ENCODE measurements around the gene XXYLT1. TPM values are rescaled to one million over a fixed set of nuclear protein-coding genes. Genes with fewer than 3 reads are reported as not detected.

XXYLT1 gene
- total and polyA plus RNA-seq, 9 of the 15 experiments (the other 6 are each of a cell fraction or from before 2014, with no cell fraction given): 1.9 to 18.9 (median 15.0) TPM

DNA sequence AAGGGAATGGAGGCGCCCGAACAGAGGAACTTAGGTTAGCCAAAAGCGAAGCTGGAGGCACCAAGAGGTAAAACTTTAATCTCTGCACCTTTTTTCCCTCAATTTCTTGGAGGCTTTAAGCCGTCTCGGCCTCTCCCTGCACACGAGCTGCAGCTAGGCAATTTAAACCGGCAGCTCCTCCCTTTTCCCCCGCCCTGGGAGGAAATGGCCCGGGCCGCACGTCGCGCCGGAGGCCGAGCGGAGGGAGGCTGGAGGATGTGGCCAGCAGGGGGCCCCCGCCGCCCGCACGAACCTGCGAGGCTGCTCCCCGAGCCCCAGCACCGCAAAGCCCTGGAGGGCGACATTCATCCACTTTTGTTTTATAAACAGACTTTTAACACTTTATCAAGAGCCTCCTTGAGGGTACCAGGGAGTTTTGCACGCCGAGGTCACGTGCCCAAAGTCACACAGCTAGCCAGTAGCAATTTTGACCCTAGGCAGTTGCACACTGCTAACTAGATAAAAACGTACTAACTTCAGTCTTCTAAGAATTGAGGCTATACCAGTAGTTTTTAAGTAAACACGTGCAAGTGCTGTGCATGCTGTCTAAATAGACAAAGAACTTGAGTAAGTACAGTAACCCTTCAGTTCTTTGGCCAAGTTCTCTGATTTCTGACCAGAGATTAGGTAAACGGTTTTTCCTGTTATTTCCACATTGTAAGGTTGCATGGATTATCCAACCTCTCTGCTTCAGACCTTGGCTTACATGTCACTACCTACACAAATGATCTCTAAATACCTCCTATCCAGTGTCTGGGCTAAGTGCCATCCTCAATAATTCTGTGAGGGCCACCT lies 668 bp upstream of the XXYLT1 start (continued):
- TF ChIP-seq VEZF1 (CRISPR knock-in tag; IDR thresholded peaks at IDR 0.05) (no peak; the same call in 1 of the 2 replicates), C11orf30 (IDR thresholded peaks at IDR 0.05; ENCODE audit: low read depth) (no peak), CBX3 (IDR thresholded peaks at IDR 0.05; ENCODE audit: borderline replicate concordance in 1 of 2, low read length in 2 of 2) (no peak), SMAD1 (IDR thresholded peaks at IDR 0.05; ENCODE audit: low read depth, low read length, partially characterized antibody) (no peak), NFYB (IDR thresholded peaks at IDR 0.05; ENCODE audit: extremely low read depth, insufficient read length) (no peak), LARP7 (IDR thresholded peaks at IDR 0.05) (no peak), CHAMP1 (IDR thresholded peaks at IDR 0.05) (peak; percentile 83; the same call in 1 of the 2 replicates), SETDB1 (IDR thresholded peaks at IDR 0.05; ENCODE audit: low read length) (no peak), ZNF124 (CRISPR knock-in tag; IDR thresholded peaks at IDR 0.05) (no peak), KAT8 (IDR thresholded peaks at IDR 0.05; ENCODE audit: low read depth) (no peak), OTX1 (CRISPR knock-in tag; IDR thresholded peaks at IDR 0.05) (no peak), HNRNPLL (IDR thresholded peaks at IDR 0.05; ENCODE audit: low read depth, low read length, poor library complexity, severe bottlenecking) (peak; percentile 53), THAP12 (CRISPR knock-in tag; IDR thresholded peaks at IDR 0.05) (no peak), TRIM24 (IDR thresholded peaks at IDR 0.05) (no peak), HCFC1 (IDR thresholded peaks at IDR 0.05; ENCODE audit: low read depth, low read length) (0 out of 2 replicates have a peak, but pooled peaks have one; percentile 25), ARHGAP35 (IDR thresholded peaks at IDR 0.05; ENCODE audit: partially characterized antibody) (no peak), PRMT5 (CRISPR knock-in tag; IDR thresholded peaks at IDR 0.05) (no peak), TCF3 (CRISPR knock-in tag; IDR thresholded peaks at IDR 0.05) (peak; percentile 38; the same call in 1 of the 2 replicates)
- TF ChIP-seq, protein P1, sequence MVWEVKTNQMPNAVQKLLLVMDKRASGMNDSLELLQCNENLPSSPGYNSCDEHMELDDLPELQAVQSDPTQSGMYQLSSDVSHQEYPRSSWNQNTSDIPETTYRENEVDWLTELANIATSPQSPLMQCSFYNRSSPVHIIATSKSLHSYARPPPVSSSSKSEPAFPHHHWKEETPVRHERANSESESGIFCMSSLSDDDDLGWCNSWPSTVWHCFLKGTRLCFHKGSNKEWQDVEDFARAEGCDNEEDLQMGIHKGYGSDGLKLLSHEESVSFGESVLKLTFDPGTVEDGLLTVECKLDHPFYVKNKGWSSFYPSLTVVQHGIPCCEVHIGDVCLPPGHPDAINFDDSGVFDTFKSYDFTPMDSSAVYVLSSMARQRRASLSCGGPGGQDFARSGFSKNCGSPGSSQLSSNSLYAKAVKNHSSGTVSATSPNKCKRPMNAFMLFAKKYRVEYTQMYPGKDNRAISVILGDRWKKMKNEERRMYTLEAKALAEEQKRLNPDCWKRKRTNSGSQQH (CRISPR knock-in tag; IDR thresholded peaks at IDR 0.05): no peak
- TF ChIP-seq, protein P2, sequence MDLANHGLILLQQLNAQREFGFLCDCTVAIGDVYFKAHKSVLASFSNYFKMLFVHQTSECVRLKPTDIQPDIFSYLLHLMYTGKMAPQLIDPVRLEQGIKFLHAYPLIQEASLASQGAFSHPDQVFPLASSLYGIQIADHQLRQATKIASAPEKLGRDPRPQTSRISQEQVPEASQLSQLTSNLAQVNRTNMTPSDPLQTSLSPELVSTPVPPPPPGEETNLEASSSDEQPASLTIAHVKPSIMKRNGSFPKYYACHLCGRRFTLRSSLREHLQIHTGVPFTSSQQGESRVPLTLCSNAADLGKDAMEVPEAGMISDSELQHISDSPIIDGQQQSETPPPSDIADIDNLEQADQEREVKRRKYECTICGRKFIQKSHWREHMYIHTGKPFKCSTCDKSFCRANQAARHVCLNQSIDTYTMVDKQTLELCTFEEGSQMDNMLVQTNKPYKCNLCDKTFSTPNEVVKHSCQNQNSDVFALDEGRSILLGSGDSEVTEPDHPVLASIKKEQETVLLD (IDR thresholded peaks at IDR 0.05): no peak

Measured in K562 (cell line).